ENCODE data around the gene NEGR1. TPM values are rescaled to one million over a fixed set of nuclear protein-coding genes. Genes with fewer than 3 reads are reported as not detected.

Gene NEGR1
- total and polyA plus RNA-seq, 4 donors = 0.86 to 7.3 (median 2.5) TPM

DNA sequence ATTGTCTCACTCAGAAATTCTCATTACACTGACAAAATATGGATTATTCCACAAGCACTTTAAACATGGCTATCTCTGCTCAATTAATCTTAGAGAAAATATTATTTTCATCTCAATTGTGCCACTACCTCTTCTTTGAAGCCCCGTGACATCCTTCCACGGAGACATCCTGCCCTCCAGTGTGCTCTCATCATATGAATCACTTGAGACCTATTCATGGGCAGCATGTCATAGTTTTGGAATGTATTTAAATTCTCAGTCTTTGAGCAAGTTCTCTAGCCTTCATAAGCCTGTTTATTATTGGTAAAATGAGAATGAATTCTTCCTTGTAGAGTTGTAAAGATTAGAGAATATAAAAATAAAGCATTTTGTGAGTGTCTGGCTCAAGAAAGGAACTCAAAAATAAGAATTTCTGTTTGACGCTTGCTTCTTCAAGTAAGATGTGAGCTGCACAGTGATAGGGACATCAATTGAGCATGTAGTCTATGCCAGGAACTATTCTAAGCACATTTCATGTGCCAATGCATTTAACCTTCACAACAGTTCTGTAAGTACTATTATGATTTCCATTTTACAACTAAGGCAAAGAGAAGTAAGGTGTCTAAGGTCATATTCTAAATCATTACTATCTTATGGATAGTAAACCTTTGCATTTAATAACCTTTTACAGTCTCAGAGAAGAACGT lies 644.1 kb downstream of the NEGR1 start:
- WGBS, 2 donors = 61 to 84% methylated on average over 4 of the region's 4 CpGs
- Histone ChIP-seq H3K9ac (ENCODE audit: insufficient read depth in 1 of 2, low read length in 2 of 2) (no peak overlapping the region), H3K9me3 (ENCODE audit: control insufficient read depth in 4 of 4, insufficient read depth in 3 of 4, low read length in 3 of 4) (peaks cover 0 to 2% (median 0%) of the 10 kb centered on the region in 4 donors), H3K27ac (ENCODE audit: low read depth in 1 of 2, low read length in 1 of 2) (peak overlapping the region in 1 of 2 donors; percentile 21), H3K4me1 (ENCODE audit: control insufficient read depth in 5 of 5, insufficient read depth in 5 of 5, low read length in 5 of 5) (peaks cover 0 to 2% (median 0%) of the 10 kb centered on the region in 5 donors), H3K4me3 (no peak overlapping the region), H3K36me3 (ENCODE audit: control insufficient read depth in 4 of 4, insufficient read depth in 4 of 4, low read length in 4 of 4) (no peaks in the 10 kb centered on the region), H3K27me3 (ENCODE audit: control insufficient read depth in 3 of 3, insufficient read depth in 3 of 3, low read length in 2 of 3) (no peaks in the 10 kb centered on the region)
- no peak for ATAC-seq (ENCODE audit: insufficient read depth, low FRiP score)
- TF ChIP-seq, protein P1, sequence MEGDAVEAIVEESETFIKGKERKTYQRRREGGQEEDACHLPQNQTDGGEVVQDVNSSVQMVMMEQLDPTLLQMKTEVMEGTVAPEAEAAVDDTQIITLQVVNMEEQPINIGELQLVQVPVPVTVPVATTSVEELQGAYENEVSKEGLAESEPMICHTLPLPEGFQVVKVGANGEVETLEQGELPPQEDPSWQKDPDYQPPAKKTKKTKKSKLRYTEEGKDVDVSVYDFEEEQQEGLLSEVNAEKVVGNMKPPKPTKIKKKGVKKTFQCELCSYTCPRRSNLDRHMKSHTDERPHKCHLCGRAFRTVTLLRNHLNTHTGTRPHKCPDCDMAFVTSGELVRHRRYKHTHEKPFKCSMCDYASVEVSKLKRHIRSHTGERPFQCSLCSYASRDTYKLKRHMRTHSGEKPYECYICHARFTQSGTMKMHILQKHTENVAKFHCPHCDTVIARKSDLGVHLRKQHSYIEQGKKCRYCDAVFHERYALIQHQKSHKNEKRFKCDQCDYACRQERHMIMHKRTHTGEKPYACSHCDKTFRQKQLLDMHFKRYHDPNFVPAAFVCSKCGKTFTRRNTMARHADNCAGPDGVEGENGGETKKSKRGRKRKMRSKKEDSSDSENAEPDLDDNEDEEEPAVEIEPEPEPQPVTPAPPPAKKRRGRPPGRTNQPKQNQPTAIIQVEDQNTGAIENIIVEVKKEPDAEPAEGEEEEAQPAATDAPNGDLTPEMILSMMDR (IDR thresholded peaks at IDR 0.05; ENCODE audit: control extremely low read depth, extremely low read depth) = no peak
- DNase-seq = no peak

DNA sequence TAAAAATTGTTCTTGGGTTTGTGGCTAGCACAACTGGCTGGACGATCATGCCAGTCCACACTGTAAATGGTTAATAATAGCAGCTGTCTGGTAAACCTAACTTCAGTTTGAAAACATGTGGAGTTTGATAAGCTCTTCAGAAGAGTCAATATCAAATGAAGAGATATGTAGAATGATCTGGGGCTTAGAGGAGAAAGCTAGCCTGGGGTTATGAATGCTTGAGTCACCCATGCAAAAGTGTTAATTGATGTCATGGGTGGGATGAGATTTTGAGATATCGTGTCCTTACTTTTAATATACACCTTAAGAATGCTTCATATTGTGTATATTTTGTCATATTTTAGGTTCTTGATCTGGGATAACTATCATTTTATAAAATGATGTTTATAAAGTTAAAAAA lies 646.8 kb downstream of the NEGR1 start:
- 88% methylated on average over 2 of the region's 2 CpGs for WGBS, 2 donors
- H3K36me3 ChIP-seq (ENCODE audit: control insufficient read depth in 4 of 4, insufficient read depth in 4 of 4, low read length in 4 of 4) = no peaks in the 10 kb centered on the region
- H3K27me3 ChIP-seq (ENCODE audit: control insufficient read depth in 3 of 3, insufficient read depth in 3 of 3, low read length in 2 of 3) = no peaks in the 10 kb centered on the region
- TF ChIP-seq, protein P1 (IDR thresholded peaks at IDR 0.05; ENCODE audit: control extremely low read depth, extremely low read depth) = no peak
- no peak for DNase-seq
- H3K4me3 ChIP-seq = no peak overlapping the region
- peaks cover 0 to 2% (median 0%) of the 10 kb centered on the region in 4 donors for H3K9me3 ChIP-seq (ENCODE audit: control insufficient read depth in 4 of 4, insufficient read depth in 3 of 4, low read length in 3 of 4)
- ATAC-seq (ENCODE audit: insufficient read depth, low FRiP score) = no peak
- no peaks in the 10 kb centered on the region for H3K4me1 ChIP-seq (ENCODE audit: control insufficient read depth in 5 of 5, insufficient read depth in 5 of 5, low read length in 5 of 5)
- H3K27ac ChIP-seq (ENCODE audit: low read depth in 1 of 2, low read length in 1 of 2) = no peak overlapping the region
- H3K9ac ChIP-seq (ENCODE audit: insufficient read depth in 1 of 2, low read length in 2 of 2) = no peak overlapping the region

DNA sequence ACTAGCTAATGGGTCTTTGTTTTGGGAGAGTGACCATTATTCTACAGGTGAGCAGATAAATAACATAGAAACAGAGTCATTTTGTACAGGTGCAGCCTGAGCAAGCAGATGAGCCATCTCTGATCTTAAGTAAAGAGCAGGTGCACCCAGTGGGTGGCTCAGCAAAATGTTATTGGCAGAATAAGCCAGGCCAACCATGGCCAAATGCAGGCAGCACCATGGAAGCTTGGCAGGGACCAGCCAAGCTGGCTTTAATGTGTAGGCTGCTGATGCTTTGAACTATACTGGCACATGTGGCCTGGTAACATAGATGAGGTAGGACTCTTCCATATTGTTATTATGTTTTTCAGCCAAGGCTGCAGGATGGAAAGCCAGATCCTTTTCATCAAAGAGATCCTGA lies 648.2 kb downstream of the NEGR1 start:
- no peak overlapping the region for H3K4me3 ChIP-seq
- no peak for ATAC-seq (ENCODE audit: insufficient read depth, low FRiP score)
- peaks cover 0 to 2% (median 0%) of the 10 kb centered on the region in 4 donors for H3K9me3 ChIP-seq (ENCODE audit: control insufficient read depth in 4 of 4, insufficient read depth in 3 of 4, low read length in 3 of 4)

More for the DNA sequence above, 648.2 kb downstream of the NEGR1 start:
- TF ChIP-seq, protein P1 (IDR thresholded peaks at IDR 0.05; ENCODE audit: control extremely low read depth, extremely low read depth) = no peak
- Histone ChIP-seq H3K9ac (ENCODE audit: insufficient read depth in 1 of 2, low read length in 2 of 2) (no peak overlapping the region), H3K36me3 (ENCODE audit: control insufficient read depth in 4 of 4, insufficient read depth in 4 of 4, low read length in 4 of 4) (no peaks in the 10 kb centered on the region), H3K27ac (ENCODE audit: low read depth in 1 of 2, low read length in 1 of 2) (no peak overlapping the region), H3K27me3 (ENCODE audit: control insufficient read depth in 3 of 3, insufficient read depth in 3 of 3, low read length in 2 of 3) (no peaks in the 10 kb centered on the region), H3K4me1 (ENCODE audit: control insufficient read depth in 5 of 5, insufficient read depth in 5 of 5, low read length in 5 of 5) (no peaks in the 10 kb centered on the region)
- DNase-seq = no peak

Measured in lung (tissue), 12 donors.